VCaP (cell line): ENCODE results near the gene AKNAD1.

Experiments used
- H3K27ac ChIP-seq: fragments of 450-650 bp; 2 replicates; pipeline ENCODE4 v1.5.1; 2017
- CTCF ChIP-seq: fragments of 450-650 bp; conservative IDR thresholded peaks from 2 replicates; pipeline ENCODE4 v1.5.1; 2017; ENCODE audit warnings: mild to moderate bottlenecking, moderate library complexity

Gene AKNAD1

GRCh38 chr1:108856994-108857393 is at the start of gene AKNAD1:
Gene AKNAD1, minus strand, starts transcription at chr1:108857094. Its CDS starts 4,430 bp downstream, at chr1:108852664.
- TF ChIP-seq CTCF: no peak
- H3K27ac ChIP-seq: no peak within 1 kb of the TSS

DNA sequence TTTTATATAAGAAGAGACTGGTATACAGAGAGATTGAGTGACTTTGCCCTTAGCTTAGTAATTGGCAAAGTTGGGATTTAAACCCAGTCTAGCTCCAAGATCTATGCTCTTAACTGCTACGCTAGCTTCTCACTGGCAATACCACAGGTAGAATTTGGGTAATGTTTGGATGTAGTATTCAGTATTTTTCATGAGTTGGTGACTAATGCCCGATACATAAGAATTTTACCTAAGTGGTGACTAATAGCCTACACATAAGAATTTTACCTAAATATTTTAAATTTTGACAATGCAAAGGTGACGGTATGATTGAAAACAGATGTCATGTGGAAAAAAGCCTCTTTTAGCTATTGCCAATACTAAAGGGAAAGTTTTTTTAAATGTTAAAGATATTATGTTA is 44.2 kb upstream of the AKNAD1 start:
- no peak overlapping the region for H3K27ac ChIP-seq
- TF ChIP-seq CTCF: no peak

DNA sequence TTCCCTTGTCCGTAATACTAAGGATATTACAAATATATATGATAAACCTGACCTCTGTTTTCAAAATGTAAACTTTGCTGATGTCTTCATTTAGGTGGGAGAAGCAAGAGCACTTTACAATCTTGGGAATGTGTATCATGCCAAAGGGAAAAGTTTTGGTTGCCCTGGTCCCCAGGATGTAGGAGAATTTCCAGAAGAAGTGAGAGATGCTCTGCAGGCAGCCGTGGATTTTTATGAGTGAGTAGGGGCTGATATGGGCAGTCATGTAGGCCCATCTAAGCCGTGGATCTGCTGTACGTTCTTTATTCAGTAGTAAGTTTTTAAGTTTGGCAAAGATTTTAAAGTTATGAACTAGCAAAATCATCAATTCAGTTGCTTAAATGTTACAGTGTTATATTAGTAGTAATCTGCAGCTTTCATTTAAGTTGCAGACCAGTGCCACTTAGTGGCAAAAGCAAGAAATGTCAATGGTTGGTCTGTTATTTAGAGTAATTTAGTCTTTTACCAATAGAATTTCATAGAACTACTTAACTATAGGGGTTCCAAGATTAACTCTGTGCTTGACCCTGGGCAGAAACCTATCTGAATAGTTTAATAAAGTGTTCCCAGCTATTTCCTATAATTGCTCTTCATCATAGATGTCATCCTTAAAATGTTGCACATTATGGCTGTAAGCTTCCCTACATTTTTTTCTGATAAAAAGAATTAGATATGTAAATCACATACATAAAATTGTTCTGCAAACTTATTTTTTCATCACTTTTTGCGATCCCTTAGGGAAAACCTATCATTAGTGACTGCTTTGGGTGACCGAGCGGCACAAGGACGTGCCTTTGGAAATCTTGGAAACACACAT is 41.2 kb upstream of the AKNAD1 start:
- no peak overlapping the region for H3K27ac ChIP-seq
- peak; percentile 81 for TF ChIP-seq CTCF

DNA sequence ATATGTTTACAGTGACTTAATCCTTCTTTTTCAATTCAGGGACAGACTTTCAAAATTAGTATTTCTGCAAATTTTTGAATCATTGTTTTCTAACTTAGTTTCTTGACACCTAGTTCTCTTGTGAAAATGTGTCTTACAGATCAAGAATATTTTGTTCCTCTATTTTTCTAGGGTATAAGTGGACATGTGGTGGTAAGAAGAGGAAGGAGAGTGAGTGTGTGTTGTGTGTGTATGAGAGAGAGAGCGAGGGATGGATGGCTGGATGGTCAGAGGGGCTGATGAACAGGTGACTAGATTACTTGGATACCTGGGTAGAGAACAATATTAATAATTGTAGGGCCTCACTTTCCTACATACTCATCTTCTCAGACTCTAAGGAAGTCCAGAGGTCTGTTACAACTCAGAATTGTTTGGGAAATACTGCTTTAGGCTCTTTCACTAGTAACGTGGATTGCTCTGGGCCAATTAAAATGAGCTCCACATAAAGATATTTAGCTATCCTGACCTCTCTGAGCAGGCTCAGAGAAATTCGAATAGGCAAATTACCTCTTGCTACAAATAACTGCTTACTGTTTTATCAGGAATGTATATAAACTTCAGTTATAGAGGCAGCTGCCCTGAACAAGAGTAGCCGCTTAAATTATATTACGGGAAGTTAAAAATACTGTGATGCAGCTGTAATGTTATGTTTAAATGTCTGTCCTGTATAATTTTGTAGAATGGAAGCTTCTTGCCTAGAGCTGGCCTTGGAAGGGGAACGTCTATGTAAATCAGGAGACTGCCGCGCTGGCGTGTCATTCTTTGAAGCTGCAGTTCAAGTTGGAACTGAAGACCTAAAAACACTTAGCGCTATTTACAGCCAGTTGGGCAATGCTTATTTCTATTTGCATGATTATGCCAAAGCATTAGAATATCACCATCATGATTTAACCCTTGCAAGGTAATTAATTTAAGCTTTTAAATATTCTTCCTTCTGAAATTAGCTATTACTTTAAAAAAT is 39.6 kb upstream of the AKNAD1 start:
- TF ChIP-seq CTCF: no peak
- no peak overlapping the region for H3K27ac ChIP-seq

GRCh38 chr1:108893141-108893530 is 36.2 kb upstream of the AKNAD1 start:
- no peak for TF ChIP-seq CTCF
- H3K27ac ChIP-seq: peak overlapping the region; percentile 26; the same call in 1 of the 2 replicates

GRCh38 chr1:108892356-108893140 is 35.7 kb upstream of the AKNAD1 start:
- no peak for TF ChIP-seq CTCF
- H3K27ac ChIP-seq: peak overlapping the region; percentile 26
